GM19193 (cell line): Measurements from ENCODE around the gene NAPSA.

Experiments
- POLR2A ChIP-seq: IDR thresholded peaks from 4 replicates; pipeline ENCODE4 v1.6.1; 2011; ENCODE audit not compliant: insufficient read depth, insufficient read length; ENCODE audit errors: extremely low read depth

Gene NAPSA

GRCh38 chr19:50315773-50316448, 49.5 kb downstream of the NAPSA start:
- TF ChIP-seq POLR2A, result no peak

GRCh38 chr19:50314724-50315708, 50.4 kb downstream of the NAPSA start:
- TF ChIP-seq POLR2A, result no peak

- no peak for TF ChIP-seq POLR2A
These were observed 51.5 kb downstream of the NAPSA start for GRCh38 chr19:50313812-50314536.

- TF ChIP-seq POLR2A, result no peak
These were observed 52.2 kb downstream of the NAPSA start for GRCh38 chr19:50312967-50313811.

- TF ChIP-seq POLR2A, result no peak
These were observed 53.5 kb downstream of the NAPSA start for GRCh38 chr19:50311723-50312635.

GRCh38 chr19:50310759-50311465, 54.5 kb downstream of the NAPSA start:
- TF ChIP-seq POLR2A, result no peak

- TF ChIP-seq POLR2A, result no peak
These were observed 55.9 kb downstream of the NAPSA start for GRCh38 chr19:50309396-50310125.

- no peak for TF ChIP-seq POLR2A
These were observed 56.4 kb downstream of the NAPSA start for GRCh38 chr19:50308991-50309390.
